GM18909 (cell line): ENCODE data around the gene ARHGEF6.

Experiments
- ATAC-seq: cut with Tn5 transposase; IDR thresholded peaks from one replicate; pipeline ENCODE4 v1.9.1; 2021; ENCODE audit warnings: mild to moderate bottlenecking; ENCODE audit not compliant: unreplicated experiment, poor library complexity

ARHGEF6 gene

DNA sequence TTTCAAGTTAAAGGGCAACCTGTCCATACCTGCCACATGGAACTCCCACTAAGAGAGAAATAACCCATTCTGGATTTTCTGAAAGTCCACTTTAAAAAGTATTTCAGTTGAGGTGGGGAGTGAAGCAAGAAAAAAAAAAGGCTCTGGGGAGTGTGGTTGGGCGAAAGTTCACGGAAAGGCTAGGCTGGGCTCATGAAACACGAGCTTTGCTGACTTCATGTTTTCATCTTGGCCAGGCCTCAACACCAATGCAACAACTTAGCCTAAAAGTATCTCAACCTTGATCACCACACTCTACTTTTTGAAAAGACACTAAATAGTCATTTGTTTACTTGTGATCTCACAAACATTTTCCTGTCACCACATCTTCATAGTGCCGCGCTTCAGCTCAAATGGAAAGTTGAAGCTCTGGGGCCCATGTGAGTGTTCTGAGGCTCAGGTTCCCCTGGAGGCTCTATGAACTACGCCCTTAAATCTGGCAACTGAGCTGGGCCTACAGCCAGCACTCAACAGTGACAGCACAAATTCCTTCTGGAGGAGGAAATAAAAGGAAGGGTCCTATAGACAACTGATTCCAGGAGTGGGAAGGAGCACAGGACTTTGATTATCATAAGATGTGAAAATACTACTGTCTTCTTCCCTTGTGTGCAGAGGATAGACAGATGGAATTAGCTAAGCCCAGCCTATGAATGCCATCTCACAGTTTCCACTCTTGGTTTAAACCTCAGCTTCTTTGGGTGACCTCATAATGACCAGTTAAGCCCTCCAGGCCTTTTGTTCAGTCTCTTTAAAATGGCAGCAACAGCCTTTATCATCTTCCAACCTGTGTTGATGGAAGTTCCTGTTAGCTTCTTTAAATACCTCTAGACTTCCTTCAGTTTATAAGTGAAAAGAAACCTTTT is 127.7 kb downstream of the ARHGEF6 start:
- ATAC-seq, result no peak

DNA sequence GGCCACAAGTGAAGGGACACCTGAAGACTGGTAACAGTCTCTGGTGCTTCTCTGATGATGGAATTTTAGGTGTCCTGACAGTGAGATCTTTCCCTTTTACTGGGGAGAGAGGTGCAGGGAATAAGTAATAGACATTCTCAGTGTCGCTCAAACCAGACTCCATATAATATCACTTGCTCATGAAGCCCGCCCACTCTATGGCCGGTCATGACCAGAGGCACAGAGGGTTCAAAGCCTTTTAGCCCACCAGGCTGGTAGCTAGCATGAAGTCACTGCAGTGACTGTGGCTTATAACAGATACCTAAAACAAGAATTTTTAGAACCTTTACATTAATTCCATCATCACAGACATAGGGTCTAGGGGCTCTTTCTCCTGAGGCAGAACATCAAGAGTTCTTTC is 129.9 kb downstream of the ARHGEF6 start:
- ATAC-seq, result no peak

DNA sequence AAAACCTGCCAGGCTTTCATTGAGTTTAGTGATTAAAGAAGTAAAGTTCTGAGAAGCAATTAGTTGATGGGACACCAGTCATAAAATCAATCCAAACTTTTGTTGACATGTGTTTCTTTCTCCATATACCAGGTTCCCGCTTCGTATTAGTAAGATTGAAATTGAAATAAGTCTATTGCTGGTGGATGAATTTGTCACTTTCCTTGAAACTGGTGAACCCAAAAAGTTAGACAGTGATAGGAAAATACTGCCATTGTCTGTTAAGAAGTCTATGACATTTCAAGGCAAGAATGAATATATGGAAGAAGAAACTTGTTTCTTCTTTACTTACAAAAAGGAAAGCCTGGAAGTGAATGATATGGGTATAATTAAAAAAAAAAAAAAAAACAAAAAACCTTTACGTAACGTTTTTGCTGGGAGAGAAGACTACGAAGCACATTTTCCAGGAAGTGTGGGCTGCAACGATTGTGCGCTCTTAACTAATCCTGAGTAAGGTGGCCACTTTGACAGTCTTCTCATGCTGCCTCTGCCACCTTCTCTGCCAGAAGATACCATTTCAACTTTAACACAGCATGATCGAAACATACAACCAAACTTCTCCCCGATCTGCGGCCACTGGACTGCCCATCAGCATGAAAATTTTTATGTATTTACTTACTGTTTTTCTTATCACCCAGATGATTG is 132.9 kb downstream of the ARHGEF6 start, which contains the start of gene CD40LG:
TSS of gene CD40LG (plus strand) at position 482 of the 684 bp plus-strand sequence. CDS start at position 573, 91 bp downstream.
- no peak for ATAC-seq

DNA sequence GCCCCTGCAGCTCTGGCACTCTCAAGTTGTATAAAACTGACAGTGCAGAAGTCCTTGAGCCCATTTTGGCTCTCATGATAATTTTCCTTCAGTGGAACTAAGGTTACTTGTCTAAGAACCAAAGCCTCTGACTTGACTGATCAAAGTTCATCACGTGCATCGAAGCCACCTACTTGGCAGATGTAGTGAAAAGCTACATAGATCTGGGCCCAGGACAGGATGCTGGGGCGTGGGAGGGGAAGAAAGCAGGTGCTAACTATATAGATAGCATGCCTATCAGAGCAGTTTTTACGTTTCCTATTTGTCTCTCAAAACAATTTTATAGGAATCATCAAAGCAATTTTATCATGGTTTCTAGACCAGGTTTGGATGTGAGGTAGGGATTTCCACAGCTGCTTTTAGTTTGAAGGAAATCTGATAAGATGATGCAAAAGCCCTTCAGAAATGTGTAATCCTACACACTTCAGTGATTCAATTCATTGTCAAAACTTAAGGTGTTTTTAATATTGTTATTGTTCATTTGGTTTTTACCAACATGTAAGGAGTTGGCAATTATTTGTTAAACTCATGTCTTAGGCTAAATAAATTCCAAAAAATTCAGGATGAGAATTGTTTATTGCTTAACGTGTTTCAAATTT is 134.0 kb downstream of the ARHGEF6 start:
- ATAC-seq, result no peak

DNA sequence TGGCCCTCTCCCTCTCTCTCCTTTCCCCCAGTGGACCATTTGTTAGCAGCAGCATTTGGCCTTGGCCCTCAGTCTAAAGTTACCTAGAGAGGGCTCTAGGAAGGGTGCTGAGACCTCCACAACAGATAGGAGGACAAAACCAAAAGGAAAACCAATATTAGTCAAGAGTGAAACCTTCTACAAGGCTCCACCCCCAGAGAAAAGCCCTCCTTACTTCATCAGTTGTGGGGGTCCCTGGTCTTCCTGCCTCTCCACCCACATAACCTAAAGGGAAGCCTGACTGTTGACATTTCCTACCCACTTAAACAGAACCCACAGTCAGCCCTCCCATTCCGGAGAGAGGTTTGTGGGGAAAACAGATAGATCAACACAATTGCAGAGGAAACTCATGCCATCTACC is 137.5 kb downstream of the ARHGEF6 start:
- no peak for ATAC-seq

DNA sequence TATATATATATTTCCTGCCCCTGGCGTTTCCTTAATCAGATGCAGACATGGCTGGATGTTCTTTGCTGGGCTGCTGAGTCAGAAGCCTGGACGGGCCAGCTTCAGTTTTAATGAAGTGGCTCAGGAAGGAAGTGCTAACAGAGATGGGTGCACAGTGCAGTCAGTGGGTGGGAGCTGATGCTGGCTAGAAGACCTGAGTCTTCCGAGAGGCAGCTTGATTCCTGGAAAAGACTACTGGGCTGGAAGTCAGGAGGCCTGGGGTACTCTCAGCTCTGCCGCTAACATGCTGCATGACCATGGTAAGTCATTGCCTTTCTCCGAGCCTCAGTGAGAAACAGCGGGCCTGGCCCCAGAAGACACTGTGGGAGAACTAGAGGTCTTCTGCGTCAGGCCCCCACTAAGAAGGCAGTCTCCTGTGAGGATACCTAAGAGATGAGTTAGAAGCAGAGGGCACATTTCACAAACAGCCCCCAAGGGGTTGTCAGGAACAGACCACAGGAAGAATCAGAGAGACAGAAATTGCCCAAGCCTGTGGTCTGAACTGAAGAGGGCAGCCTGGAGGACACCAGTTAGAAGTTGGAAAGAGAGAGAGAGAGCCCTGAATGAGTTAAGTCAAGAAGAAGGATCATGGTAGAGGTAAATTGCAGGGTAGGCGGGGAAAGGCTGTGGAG is 141.1 kb downstream of the ARHGEF6 start:
- no peak for ATAC-seq

DNA sequence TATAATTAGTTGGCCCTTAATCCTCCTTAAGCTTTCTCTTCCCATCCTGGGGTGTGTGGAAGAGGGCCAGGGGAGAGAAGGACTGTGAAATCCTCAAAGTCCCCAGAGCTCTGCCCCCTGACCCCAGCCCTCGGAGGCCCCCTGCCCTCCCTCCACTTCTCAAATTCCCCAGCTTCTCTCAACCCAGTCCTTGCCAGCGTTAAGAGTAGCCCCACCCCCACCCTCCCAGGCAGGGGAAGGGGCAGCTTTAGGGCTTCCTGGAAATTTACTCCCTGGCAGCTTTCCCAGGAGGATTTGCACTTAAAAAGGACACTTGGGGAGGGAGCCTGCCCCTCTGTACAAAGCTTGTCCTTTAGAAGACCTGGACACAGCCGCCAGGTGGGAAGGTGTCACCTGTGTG is 144.6 kb downstream of the ARHGEF6 start:
- ATAC-seq, result no peak

DNA sequence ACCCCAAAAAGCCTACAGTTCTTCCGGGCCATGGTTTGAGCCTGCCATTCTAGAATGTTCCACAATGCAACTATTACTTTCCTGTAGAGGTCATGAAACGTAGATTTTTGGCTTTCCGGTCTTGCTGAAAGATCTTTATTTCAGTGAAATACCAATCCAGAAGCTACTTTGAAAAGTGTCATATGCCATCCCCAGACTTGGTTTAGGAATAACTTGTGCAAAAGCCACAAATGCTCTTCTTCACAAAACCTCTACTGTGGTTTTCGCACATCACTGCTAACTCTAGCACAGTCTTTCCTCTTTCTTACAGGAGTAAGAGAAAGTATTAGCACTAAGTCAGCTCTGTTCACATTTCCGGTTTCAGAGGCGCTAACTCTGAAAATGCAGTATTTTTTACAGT is 145.5 kb downstream of the ARHGEF6 start:
- peak; percentile 83 for ATAC-seq

DNA sequence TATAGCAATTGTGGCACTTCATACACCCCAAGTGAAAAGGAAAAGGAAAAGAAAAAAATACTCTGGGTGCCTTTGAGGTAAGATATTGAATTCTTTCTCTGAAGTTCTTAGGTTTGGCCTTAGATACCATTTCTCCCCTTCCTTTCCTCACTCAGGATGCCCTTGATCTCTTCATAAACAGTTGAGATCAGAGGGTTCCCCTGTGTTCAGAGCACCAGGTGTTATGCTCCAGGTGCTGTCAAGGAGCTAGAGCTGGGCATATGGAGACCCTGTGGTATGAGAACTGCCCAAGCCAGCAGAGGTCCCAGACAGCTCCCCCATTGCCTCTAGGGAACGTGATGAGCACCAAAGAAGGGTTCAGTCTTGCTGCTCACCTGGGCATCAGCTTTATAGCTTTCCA is 149.9 kb downstream of the ARHGEF6 start:
- no peak for ATAC-seq

DNA sequence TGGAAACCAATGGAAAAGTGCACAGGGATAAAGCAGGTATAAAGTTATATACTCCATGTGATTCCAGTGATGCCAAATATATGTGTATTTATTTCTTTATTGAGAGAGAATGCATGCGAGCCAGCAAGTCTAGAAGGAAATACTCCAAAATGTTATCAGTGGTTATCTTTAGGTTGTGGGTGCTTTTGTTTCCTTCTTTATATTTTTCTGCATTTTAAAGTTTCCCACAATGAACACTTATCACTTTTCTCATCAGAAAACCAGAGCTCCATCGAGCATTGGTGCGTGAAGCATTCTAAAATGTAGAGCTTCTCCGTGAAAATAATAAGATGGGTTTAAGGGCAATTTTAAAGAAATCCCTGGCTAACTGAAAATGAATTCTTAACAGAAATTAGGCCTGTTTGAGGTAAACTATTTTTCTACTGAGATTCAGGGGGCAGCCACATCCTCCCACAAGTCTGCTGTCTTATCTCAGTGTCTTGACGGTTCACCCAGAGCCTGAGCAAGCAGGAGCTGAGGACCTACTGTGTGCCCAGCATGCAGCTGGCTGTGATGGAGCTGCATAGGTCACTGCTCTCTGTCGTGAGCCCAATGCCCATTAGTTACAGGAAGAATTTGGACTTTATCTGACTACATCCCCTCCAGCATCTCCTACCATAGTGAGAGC is 151.5 kb downstream of the ARHGEF6 start:
- no peak for ATAC-seq

DNA sequence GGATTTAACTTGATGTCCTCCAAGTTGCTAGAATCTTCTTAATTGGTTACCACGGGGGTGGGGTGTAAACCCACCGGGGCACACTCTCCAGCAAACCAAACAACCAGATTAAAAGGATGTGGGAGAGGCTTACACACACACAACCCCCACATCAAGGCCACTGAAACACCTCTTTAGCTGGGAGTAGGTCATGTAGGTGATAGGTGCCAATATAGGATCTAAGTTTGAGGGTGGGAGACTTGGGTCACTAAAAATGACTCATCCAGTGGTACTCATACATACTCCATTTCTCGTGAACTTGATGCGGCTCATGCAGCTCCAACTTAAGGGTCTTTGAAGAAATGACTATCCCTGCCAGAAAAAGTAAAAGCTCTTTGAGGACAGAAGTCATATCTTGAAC is 153.3 kb downstream of the ARHGEF6 start:
- ATAC-seq, result no peak

DNA sequence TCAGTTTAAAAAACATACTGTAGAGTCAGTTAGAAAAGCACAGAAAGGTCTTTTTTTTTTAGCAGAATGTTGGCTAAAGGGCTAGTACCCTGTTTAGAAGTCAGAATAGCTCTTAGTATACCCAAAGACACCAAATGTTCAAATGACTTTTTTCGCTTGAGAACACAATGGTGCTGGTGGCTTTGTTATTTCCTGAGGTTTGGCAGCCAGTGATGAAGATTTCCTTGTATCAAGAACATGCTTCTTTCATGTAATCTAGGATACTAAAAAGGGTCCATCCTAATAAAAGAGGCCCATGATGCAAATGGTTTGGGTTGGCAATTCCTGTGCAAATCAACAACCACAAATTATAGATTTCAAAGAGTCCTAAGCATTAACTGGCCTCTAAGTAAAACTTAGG is 153.8 kb downstream of the ARHGEF6 start:
- no peak for ATAC-seq

DNA sequence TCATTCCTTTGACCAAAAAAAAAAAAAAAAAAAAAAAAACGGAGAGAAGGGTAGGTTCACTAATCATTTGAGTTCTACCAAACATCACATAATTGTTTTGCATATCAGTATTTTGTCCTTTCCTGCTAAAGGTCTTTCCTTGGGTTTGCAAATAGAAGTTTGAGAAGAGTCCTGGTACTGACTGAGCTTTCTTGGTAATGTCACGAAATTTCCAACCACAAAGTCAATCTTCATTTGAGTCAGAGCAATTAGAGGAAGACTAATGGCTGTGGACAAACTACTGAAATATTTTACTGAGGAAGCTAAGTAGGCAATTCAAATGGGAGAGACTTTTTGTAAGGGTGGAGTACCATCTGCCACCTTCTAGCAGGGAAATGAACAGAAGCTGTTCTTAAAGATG is 154.5 kb downstream of the ARHGEF6 start:
- peak; percentile 60 for ATAC-seq

DNA sequence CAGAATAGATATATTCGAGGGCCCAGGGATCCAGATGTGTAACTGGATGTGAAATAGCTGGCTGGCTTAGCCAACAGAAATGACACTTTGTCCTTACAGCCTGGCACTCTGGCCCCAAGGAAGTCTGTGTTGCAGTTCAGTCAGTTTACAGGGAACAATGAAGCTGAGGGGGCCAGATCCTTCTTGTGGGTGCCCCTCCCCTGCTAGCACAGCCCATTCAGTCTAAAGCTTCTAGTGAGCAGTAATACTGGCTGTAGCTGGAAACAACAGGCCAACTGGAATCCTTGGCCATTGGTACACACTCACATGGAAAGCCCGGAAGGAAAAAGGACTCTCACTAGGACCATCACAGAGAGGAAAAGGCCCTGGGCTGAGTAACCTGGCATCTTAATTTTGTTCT is 155.5 kb downstream of the ARHGEF6 start:
- no peak for ATAC-seq

DNA sequence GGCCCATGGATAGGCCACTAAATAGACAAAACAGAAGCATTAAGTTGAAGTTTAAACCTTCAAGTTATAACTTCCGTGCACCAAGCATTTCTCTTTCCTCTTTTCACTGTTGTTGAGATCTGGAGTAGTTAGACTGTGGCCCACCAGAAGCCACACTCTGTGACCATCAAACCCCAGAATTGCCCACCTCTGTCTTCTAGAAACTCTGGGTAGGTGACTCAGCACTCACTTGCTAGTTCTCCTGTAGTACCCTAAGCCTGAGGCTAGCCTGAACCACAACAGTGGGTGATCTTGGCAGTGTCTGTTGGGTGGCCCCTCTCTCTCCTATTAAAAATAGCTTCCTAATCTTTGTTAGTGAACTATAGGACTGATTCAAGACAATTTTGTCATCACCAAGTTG is 157.3 kb downstream of the ARHGEF6 start:
- ATAC-seq, result no peak

DNA sequence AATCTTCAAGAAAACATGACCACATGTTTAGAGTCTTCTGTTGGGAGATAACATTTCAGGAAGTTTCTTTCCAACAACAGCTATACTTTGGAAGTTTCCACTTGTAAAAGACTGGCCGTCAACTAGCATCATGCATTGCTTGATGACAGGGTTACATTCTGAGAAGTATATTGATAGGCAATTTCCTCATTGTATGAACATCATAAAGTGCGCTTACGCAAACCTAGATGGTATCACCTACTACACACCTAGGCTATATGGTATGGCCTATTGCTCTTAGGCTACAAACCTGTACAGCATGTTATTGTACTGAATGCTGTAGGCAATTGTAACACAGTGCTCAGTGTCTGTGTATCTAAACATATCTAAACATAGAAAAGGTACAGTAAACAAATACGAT is 158.2 kb downstream of the ARHGEF6 start:
- ATAC-seq, result no peak

DNA sequence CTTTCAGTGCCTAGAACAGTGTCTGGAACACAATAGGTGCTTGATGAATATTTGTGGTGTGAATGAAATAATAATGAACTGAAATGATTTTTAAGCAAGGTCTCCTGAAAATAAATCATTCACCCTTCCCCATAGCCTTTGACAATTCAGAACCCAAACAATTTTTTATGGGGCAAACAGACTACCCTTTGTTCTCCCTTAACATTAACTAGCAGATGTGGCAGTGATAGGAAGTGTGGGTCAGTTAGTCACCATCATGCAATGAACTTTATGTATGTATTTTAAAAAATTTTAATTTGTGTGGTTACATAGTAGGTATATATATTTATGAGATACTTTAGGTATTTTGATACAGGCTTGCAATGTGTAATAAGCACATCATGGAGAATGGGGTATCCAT is 160.0 kb downstream of the ARHGEF6 start:
- no peak for ATAC-seq

DNA sequence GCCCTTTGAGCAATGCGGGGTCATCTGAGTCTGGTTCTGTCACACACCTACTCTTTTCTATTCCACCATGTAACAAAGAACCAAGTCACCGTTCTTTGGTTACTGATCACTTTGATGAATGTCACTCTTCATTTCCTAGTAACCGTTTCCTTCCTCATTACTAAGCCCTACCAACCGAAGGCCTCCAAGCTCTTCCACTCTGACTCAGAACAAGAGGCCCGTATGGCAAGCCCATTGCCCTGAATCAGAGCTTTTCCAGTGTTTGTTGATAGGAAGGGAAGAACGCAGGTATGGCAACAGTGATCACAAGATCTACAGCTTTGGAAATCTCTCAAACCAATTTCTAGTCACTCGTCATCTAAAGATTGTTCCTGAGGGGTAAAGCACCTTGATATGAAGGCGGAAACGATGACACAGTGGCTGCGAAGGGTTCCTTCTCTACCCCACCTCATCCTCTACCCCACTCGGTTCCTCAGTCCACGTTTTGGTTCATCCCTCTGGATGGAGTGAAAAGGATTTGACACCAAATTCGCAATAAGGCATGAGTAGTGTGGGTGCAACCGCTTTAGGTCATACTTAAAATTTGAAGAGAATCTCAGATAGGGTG is 160.7 kb downstream of the ARHGEF6 start:
- no peak for ATAC-seq

DNA sequence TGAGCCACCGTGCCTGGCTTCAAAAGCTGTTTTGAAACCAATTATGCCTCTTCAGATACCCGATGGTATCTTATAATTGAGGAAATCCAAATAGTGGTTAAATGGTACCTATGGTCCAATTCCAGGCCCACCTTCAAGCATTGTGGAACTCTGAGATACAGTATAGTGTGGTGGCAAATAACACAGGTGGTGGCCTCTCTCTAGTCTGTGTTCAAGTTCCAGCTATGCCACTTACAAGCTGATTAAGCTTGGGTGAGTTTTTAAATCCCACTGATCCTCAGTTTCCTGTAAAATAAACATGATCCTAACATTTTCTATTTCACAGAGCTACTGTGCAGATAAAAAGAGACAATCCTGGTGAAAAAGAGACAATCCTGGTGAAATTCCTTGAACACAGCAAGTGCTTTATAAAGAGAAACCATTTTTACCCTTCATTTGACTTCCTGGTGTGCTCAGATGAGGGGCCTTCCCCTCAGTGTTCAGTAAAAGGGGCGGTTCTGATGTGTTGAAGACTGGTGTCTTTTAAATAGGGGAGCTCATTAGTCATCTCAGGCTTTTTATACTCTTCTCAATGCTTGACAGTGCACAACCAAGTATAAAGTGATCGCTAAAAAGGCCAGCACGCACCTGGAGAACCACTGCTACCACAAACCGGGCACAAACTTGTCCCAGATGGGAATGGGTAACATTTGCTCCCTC is 163.6 kb downstream of the ARHGEF6 start:
- peak; percentile 84 for ATAC-seq
